A673 (cell line): ENCODE data around the gene BATF. TPM values are rescaled to one million over a fixed set of nuclear protein-coding genes. Genes with fewer than 3 reads are reported as not detected.

Source experiments
- BruUV-seq: library from RNA; stranded (reverse); fragments of 400-500 nt; replicated peaks from 2 replicates; lab custom pipeline; 2021; lab: Mats Ljungman, UMichigan
- CTCF ChIA-PET: fragments of 300-600 bp; sonication (Branson Sonifier 250); formaldehyde crosslinking; loops from one replicate; lab custom pipeline; 2022; ENCODE audit warnings: antibody characterized with exemption; lab: Charles Lee
- POLR2A ChIA-PET: fragments of 300-600 bp; sonication (Branson Sonifier 250); formaldehyde crosslinking; loops from one replicate; lab custom pipeline; 2022; ENCODE audit warnings: antibody characterized with exemption; ENCODE audit not compliant: low non-redundant PET; lab: Charles Lee
- DNase-seq: peaks from one replicate; pipeline ENCODE4 v3.0.0-alpha.2; 2015; ENCODE audit warnings: low spot score
- H3K27ac ChIP-seq: fragments of 200-600 bp; sonication (generic); 2 replicates; pipeline ENCODE4 v1.5.1; 2016; ENCODE audit warnings: mixed run types, low read depth, mild to moderate bottlenecking, mixed read lengths, antibody characterized with exemption, low read length; ENCODE audit not compliant: poor library complexity, severe bottlenecking
- H3K27me3 ChIP-seq: fragments of 200-600 bp; sonication (generic); replicated peaks from 2 replicates; pipeline ENCODE4 v1.6.1; 2017; ENCODE audit warnings: mixed run types, low read depth, mild to moderate bottlenecking, mixed read lengths, antibody characterized with exemption, low read length; ENCODE audit not compliant: insufficient read depth, poor library complexity
- H3K36me3 ChIP-seq: fragments of 200-600 bp; sonication (generic); 2 replicates; pipeline ENCODE4 v1.6.1; 2016; ENCODE audit warnings: mixed run types, mild to moderate bottlenecking, mixed read lengths, antibody characterized with exemption, low read length; ENCODE audit not compliant: insufficient read depth, poor library complexity, severe bottlenecking
- H3K4me1 ChIP-seq: fragments of 200-600 bp; sonication (generic); 2 replicates; pipeline ENCODE4 v1.6.1; 2017; ENCODE audit warnings: mixed run types, mild to moderate bottlenecking, mixed read lengths, antibody characterized with exemption, low read length; ENCODE audit not compliant: insufficient read depth, poor library complexity, severe bottlenecking
- H3K4me3 ChIP-seq: fragments of 200-600 bp; sonication (generic); 2 replicates; pipeline ENCODE4 v1.5.1; 2016; ENCODE audit warnings: low read depth, mixed run types, mild to moderate bottlenecking, mixed read lengths, low read length; ENCODE audit not compliant: poor library complexity, severe bottlenecking
- H3K9me3 ChIP-seq: fragments of 200-600 bp; sonication (generic); 2 replicates; pipeline ENCODE4 v1.6.1; 2016; ENCODE audit warnings: mixed run types, low read depth, mild to moderate bottlenecking, mixed read lengths, antibody characterized with exemption, low read length; ENCODE audit not compliant: poor library complexity, severe bottlenecking
- EZH2 ChIP-seq: fragments of 200-600 bp; sonication (generic); IDR thresholded peaks from 2 replicates; pipeline ENCODE4 v1.6.1; 2017; ENCODE audit warnings: borderline replicate concordance, low read depth, mild to moderate bottlenecking, mixed read lengths, antibody characterized with exemption, low read length; ENCODE audit not compliant: poor library complexity, severe bottlenecking
- intact Hi-C: fragments of 100-400 bp; cut with micrococcal nuclease; formaldehyde crosslinking; loops from one replicate; pipeline ENCODE4 v1.10.0; 2022; ENCODE audit not compliant: unreplicated experiment
- total RNA-seq: library from RNA; stranded (reverse); gene quantifications from 2 replicates; pipeline ENCODE4 v1.2.3, GENCODE V29; 2021
- TF ChIP-seq, protein P1 (sequence below): fragments of 300-800, 200-600 bp; sonication (generic); conservative IDR thresholded peaks from 2 replicates; pipeline ENCODE4 v1.5.1; 2017; ENCODE audit warnings: low read depth, mild to moderate bottlenecking, antibody characterized with exemption, low read length, moderate library complexity, mixed read lengths

The BATF gene
- total RNA-seq, 1 experiment from 2014 or later, result not detected

DNA sequence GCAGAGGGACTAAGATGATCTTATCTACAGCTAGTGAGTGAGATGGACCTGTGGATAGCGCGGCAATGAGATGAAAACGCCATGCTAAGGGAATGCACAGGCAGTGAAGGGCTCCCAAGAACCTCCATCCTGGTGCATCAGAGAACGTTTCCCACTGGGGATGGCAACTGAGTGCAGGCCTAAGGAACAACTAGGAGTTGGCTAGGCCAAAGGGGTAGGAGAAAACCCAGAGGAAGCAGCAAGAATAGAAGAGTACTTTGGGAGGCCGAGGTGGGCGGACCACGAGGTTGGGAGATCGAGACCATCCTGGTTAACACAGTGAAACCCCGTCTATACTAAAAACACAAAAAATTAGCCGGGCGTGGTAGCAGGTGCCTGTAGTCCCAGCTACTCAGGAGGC is 24.6 kb upstream of the BATF start:
- Histone ChIP-seq H3K4me1 (peaks cover 5% of the 10 kb centered on the region), H3K27ac (no peak overlapping the region), H3K27me3 (no peaks in the 10 kb centered on the region), H3K4me3 (no peak overlapping the region), H3K9me3 (no peaks in the 10 kb centered on the region), H3K36me3 (no peaks in the 10 kb centered on the region)
- intact Hi-C loops, result no loop called here
- ChIA-PET CTCF (interaction anchor here (0.6 kb wide), 1 partner anchor 19 kb away, joined by 6 read pairs; no protein-coding TSS in a partner anchor), POLR2A (no interaction called here)
- TF ChIP-seq, protein P1, sequence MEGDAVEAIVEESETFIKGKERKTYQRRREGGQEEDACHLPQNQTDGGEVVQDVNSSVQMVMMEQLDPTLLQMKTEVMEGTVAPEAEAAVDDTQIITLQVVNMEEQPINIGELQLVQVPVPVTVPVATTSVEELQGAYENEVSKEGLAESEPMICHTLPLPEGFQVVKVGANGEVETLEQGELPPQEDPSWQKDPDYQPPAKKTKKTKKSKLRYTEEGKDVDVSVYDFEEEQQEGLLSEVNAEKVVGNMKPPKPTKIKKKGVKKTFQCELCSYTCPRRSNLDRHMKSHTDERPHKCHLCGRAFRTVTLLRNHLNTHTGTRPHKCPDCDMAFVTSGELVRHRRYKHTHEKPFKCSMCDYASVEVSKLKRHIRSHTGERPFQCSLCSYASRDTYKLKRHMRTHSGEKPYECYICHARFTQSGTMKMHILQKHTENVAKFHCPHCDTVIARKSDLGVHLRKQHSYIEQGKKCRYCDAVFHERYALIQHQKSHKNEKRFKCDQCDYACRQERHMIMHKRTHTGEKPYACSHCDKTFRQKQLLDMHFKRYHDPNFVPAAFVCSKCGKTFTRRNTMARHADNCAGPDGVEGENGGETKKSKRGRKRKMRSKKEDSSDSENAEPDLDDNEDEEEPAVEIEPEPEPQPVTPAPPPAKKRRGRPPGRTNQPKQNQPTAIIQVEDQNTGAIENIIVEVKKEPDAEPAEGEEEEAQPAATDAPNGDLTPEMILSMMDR, result no peak
- DNase-seq, result no peak
- BruUV-seq, result no TSS peak

DNA sequence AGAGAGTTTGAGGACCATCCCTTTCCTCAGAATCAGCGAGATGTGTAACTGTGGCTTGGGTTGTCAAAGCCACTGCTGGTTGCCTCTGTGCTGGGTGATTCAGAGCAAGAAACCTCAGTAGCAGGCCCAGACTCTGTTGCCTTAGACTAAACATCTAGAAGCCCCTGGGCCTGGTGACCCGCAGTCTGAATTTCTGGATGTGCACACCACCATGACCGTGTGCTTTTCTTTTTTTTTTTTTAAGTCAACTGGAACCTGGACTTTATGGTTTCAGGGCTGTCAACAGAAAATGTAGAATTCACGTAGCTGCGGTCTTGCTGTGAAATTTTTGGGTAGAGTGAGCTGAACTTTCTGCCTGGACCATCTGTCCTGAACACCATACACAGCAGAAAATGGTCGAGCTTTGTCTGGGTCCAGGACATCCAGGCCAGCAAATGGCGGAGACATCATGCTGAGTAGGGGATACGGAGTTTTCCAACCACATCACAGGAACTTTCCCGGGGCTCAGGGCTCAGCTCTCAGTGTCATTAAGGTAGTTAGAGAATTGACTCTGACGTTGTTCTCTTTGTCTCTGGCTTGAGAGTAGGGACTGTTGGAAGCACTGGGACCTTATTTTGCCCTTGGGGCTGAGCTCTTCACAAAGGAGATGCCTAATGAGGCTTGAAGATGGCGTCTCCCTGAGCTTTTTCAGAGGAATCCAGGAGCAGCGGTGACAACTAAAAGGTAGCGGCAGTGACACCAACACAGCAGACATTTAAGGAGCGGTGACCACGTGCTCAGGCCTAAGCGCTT is 23.0 kb upstream of the BATF start:
- no TSS peak for BruUV-seq
- intact Hi-C loops, result no loop called here
- Histone ChIP-seq H3K9me3 (no peaks in the 10 kb centered on the region), H3K27me3 (no peaks in the 10 kb centered on the region), H3K36me3 (no peaks in the 10 kb centered on the region), H3K4me1 (no peaks in the 10 kb centered on the region), H3K4me3 (no peak overlapping the region), H3K27ac (no peak overlapping the region)
- CTCF ChIA-PET, result no interaction called here
- no peak for DNase-seq
- no peak for TF ChIP-seq EZH2
- TF ChIP-seq, protein P1, result no peak
- POLR2A ChIA-PET, result no interaction called here

DNA sequence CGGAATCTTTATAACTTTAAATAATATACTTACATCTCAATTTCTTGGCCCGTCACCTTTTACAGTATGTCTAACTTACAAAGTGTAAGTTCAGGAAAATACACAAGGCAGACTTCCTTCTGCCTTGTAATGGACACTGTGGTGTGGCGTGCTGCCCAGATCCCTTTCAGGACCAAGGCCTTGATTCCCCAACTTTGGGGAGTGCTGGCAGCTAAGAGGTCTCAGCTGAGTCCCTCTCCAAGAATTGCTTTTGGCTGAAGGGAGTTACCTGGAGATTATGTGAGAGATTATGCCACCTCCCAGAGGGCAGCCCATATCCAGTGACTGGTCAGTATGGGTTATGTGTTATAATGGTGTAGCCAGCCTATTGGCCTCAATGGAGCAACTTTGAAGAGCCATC is 21.2 kb upstream of the BATF start:
- H3K4me3 ChIP-seq, result no peak overlapping the region
- no peaks in the 10 kb centered on the region for H3K36me3 ChIP-seq
- no peak overlapping the region for H3K27ac ChIP-seq
- POLR2A ChIA-PET, result no interaction called here
- TF ChIP-seq EZH2, result no peak
- TF ChIP-seq, protein P1, result no peak
- no peak for DNase-seq
- no peaks in the 10 kb centered on the region for H3K27me3 ChIP-seq
- CTCF ChIA-PET, result no interaction called here
- no TSS peak for BruUV-seq
- no peaks in the 10 kb centered on the region for H3K9me3 ChIP-seq
- intact Hi-C loops, result no loop called here
- H3K4me1 ChIP-seq, result no peaks in the 10 kb centered on the region
